Liver (tissue), 2 donors: ENCODE data around the gene IL1RAP.

Experiments used
- CTCF ChIP-seq: fragments of 150-350 bp; IDR thresholded peaks from 2 replicates; pipeline ENCODE4 v1.5.1; 2017; ENCODE audit warnings: improper control_type of control experiment, low read depth, low read length; ENCODE audit not compliant: missing input control
- YY1 ChIP-seq: IDR thresholded peaks from 2 replicates; pipeline ENCODE4 v1.6.1; 2016; ENCODE audit warnings: antibody characterized with exemption, mild to moderate bottlenecking
- TF ChIP-seq, protein P1 (sequence below): IDR thresholded peaks from 2 replicates; pipeline ENCODE4 v1.6.1; 2016; ENCODE audit warnings: antibody characterized with exemption
- donor health status: healthy.

GRCh38 chr3:190528706-190529105 is 14.8 kb downstream of the IL1RAP start:
- TF ChIP-seq CTCF: no peak
- no peak for TF ChIP-seq YY1
- TF ChIP-seq, protein P1, sequence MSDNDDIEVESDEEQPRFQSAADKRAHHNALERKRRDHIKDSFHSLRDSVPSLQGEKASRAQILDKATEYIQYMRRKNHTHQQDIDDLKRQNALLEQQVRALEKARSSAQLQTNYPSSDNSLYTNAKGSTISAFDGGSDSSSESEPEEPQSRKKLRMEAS: no peak
